Keratinocyte (primary cell): Measurements from ENCODE around the gene TSHZ3. TPM values are rescaled to one million over a fixed set of nuclear protein-coding genes. Genes with fewer than 3 reads are reported as not detected.

Experiments
- DNase-seq: peaks from one replicate; pipeline ENCODE4 v3.0.0-alpha.2; 2011; ENCODE audit warnings: low read depth, missing footprints, low spot score
- FAIRE-seq: peaks from 2 replicates; lab custom pipeline; 2011; peaks lifted over from hg19 to GRCh38; lab: Jason Lieb, UNC
- H2AFZ ChIP-seq: 2 replicates; pipeline ENCODE4 v1.6.0; 2012; ENCODE audit warnings: low read length, control low read depth, inconsistent platforms; ENCODE audit not compliant: control insufficient read depth
- H3K27ac ChIP-seq: 2 replicates; pipeline ENCODE4 v1.5.1; 2011; ENCODE audit warnings: low read length; ENCODE audit not compliant: control insufficient read depth, insufficient read depth
- H3K27me3 ChIP-seq: 3 replicates; pipeline ENCODE4 v1.6.0; 2011; ENCODE audit warnings: low read length; ENCODE audit not compliant: control insufficient read depth, insufficient read depth; ENCODE audit errors: extremely low read depth
- H3K36me3 ChIP-seq, 2 experiments: 2 replicates in 1 of 2; 3 replicates in 1 of 2; pipeline ENCODE4 v1.5.1; 2011; ENCODE audit warnings: low read length in 2 of 2, mild to moderate bottlenecking in 1 of 2; ENCODE audit not compliant: control insufficient read depth in 2 of 2, insufficient read depth in 2 of 2; ENCODE audit errors: extremely low read depth in 1 of 2
- H3K4me1 ChIP-seq: 3 replicates; pipeline ENCODE4 v1.5.1; 2011; ENCODE audit warnings: low read length; ENCODE audit not compliant: control insufficient read depth, insufficient read depth; ENCODE audit errors: extremely low read depth
- H3K4me2 ChIP-seq: 3 replicates; pipeline ENCODE4 v1.6.0; 2011; ENCODE audit warnings: low read depth, low read length; ENCODE audit not compliant: control insufficient read depth, insufficient read depth; ENCODE audit errors: extremely low read depth
- H3K4me3 ChIP-seq, 3 experiments: fragments of 200-600 bp in 1 of 3; sonication (generic) in 1 of 3; 2 replicates in 2 of 3; 3 replicates in 1 of 3; pipeline ENCODE4 v1.5.1; 2011 to 2016; ENCODE audit warnings: low read length in 3 of 3, mild to moderate bottlenecking in 3 of 3, control low read depth in 2 of 3, inconsistent platforms in 1 of 3, low read depth in 1 of 3, mixed read lengths in 1 of 3, mixed run types in 1 of 3, moderate library complexity in 1 of 3; ENCODE audit not compliant: control insufficient read depth in 2 of 3, insufficient read depth in 2 of 3; ENCODE audit errors: extremely low read depth in 1 of 3
- H3K79me2 ChIP-seq: 2 replicates; pipeline ENCODE4 v1.6.0; 2012; ENCODE audit warnings: low read length; ENCODE audit not compliant: control insufficient read depth, insufficient read depth
- H3K9ac ChIP-seq: 3 replicates; pipeline ENCODE4 v1.6.0; 2011; ENCODE audit warnings: low read length; ENCODE audit not compliant: control insufficient read depth, insufficient read depth; ENCODE audit errors: extremely low read depth
- H3K9me1 ChIP-seq: 3 replicates; pipeline ENCODE4 v1.6.0; 2011; ENCODE audit warnings: low read length; ENCODE audit not compliant: control insufficient read depth, insufficient read depth; ENCODE audit errors: extremely low read depth
- H3K9me3 ChIP-seq: 2 replicates; pipeline ENCODE4 v1.5.1; 2012; ENCODE audit warnings: low read depth, low read length; ENCODE audit not compliant: control insufficient read depth
- H4K20me1 ChIP-seq: 3 replicates; pipeline ENCODE4 v1.6.0; 2011; ENCODE audit warnings: low read length; ENCODE audit not compliant: control insufficient read depth, insufficient read depth; ENCODE audit errors: extremely low read depth
- CTCF ChIP-seq, 3 experiments: IDR thresholded peaks in 1 of 3; conservative IDR thresholded peaks in 1 of 3; optimal IDR thresholded peaks in 1 of 3; 2 replicates in 2 of 3; 3 replicates in 1 of 3; pipeline versions ENCODE3 to v1.5.1; 2011; ENCODE audit warnings: low read length in 3 of 3, mild to moderate bottlenecking in 3 of 3, moderate library complexity in 2 of 3, control low read depth in 1 of 3, inconsistent platforms in 1 of 3; ENCODE audit not compliant: insufficient read depth in 2 of 3; ENCODE audit errors: extremely low read depth in 1 of 3
- EZH2 ChIP-seq: IDR thresholded peaks from one replicate; pipeline ENCODE4 v1.6.1; 2012; ENCODE audit warnings: inconsistent platforms, mild to moderate bottlenecking, low read length, moderate library complexity
- dilution Hi-C: fragments of 300-500 bp; cut with MboI; formaldehyde crosslinking; loops from one replicate; pipeline ENCODE4 v1.7.0; 2020; ENCODE audit warnings: low sequenced_read_pairs; ENCODE audit not compliant: extremely low pct_ligation_motif_present
- polyA plus RNA-seq, 5 experiments: library from polyadenylated mRNA; depleted of rRNA in 3 of 5; stranded (reverse) in 3 of 5; stranded (forward) in 1 of 5; unstranded in 1 of 5; fragments of >200 nt; gene quantifications; 1 replicate in 1 of 5; 2 replicates in 3 of 5; 3 replicates in 1 of 5; pipeline versions ENCODE4 v1.2.1 to v1.2.3, GENCODE V29; 2011 to 2012; ENCODE audit warnings: missing spikeins in 2 of 5, low read depth in 1 of 5, low replicate concordance in 1 of 5

The TSHZ3 gene
- polyA plus RNA-seq, 1 donor (not counting 4 experiments of a cell fraction or from before 2014, with no cell fraction given): 3.6 TPM

GRCh38 chr19:31342926-31343325 is 6.3 kb downstream of the TSHZ3 start:
- dilution Hi-C loops: no loop called here
- Histone ChIP-seq H3K4me1 (peaks cover 21% of the 10 kb centered on the region), H3K27ac (no peak overlapping the region), H3K36me3 (peaks cover 0 to 7% of the 10 kb centered on the region in 2 experiments), H3K9me3 (no peaks in the 10 kb centered on the region), H4K20me1 (no peaks in the 10 kb centered on the region), H3K4me2 (no peak overlapping the region), H3K9me1 (no peaks in the 10 kb centered on the region), H3K79me2 (peaks cover 39% of the 10 kb centered on the region), H3K4me3 (no peak overlapping the region), H2AFZ (no peak overlapping the region), H3K27me3 (no peaks in the 10 kb centered on the region), H3K9ac (no peak overlapping the region)
- no peak for FAIRE-seq
- TF ChIP-seq EZH2 (no peak), CTCF (optimal IDR thresholded peaks at IDR 0.05 in 1 of 3, IDR thresholded peaks at IDR 0.05 in 1 of 3, conservative IDR thresholded peaks at IDR 0.05 in 1 of 3; ENCODE audit: extremely low read depth in 1 of 3, insufficient read depth in 2 of 3, low read length in 3 of 3) (no peak)
- DNase-seq: no peak

- H4K20me1 ChIP-seq: no peaks in the 10 kb centered on the region
- DNase-seq (no peak), FAIRE-seq (peak; percentile 61)
- dilution Hi-C loops: no loop called here
- H3K36me3 ChIP-seq: peaks cover 0 to 7% of the 10 kb centered on the region in 2 experiments
- H2AFZ ChIP-seq: no peak overlapping the region
- no peaks in the 10 kb centered on the region for H3K27me3 ChIP-seq
- peak overlapping the region in 2 of 3 experiments; percentile 18 to 44 for H3K4me3 ChIP-seq
- H3K9ac ChIP-seq: no peak overlapping the region
- H3K4me1 ChIP-seq: peaks cover 21% of the 10 kb centered on the region
- H3K27ac ChIP-seq: no peak overlapping the region
- H3K9me1 ChIP-seq: no peaks in the 10 kb centered on the region
- H3K9me3 ChIP-seq: no peaks in the 10 kb centered on the region
- H3K79me2 ChIP-seq: peaks cover 28% of the 10 kb centered on the region
- no peak for TF ChIP-seq CTCF (optimal IDR thresholded peaks at IDR 0.05 in 1 of 3, IDR thresholded peaks at IDR 0.05 in 1 of 3, conservative IDR thresholded peaks at IDR 0.05 in 1 of 3; ENCODE audit: extremely low read depth in 1 of 3, insufficient read depth in 2 of 3, low read length in 3 of 3)
- TF ChIP-seq EZH2: no peak
- peak overlapping the region; percentile 75 for H3K4me2 ChIP-seq
These were observed 8.9 kb downstream of the TSHZ3 start for GRCh38 chr19:31340042-31341025.
